ENCODE data around the gene ZDHHC1. TPM values are rescaled to one million over a fixed set of nuclear protein-coding genes. Genes with fewer than 3 reads are reported as not detected.

Gene ZDHHC1
- total RNA-seq, 1 donor from 2014 or later, result 82.7 TPM

GRCh38 chr16:67451704-67452435, 35.6 kb upstream of the ZDHHC1 start:
- H3K4me1 ChIP-seq, result peaks cover 4 to 25% of the 10 kb centered on the region in 2 donors

DNA sequence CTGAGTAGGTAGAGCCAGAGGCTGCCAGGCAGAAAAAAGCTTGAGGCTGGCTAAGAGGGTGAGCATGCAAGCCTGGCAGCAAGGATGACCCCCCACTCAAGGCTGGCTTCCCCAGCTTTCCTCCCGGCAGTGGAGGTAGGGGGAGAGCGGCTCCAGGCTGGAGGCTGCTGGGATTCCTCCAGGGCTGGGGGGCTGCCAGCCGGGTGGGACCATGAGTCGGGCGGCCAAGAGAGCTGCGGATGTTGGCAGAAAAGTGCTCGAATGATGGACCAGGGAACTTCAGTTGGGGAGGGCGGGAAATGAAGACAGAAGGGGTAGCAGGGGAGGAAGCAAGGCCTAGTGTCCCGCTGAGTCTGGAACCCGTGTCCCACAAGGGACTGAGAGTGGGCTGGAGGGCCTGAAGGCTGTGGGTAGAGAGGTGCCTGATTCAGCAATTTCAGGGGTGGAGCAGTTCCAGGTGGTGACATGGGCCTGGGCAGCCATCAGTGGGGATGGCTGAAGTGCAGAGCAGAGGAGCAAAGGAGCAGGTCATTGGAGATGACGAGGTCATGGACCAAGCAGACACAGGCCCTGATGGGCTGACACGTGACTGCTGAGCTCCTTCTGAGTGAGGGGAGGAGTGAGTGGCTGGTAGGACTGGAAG, 34.9 kb upstream of the ZDHHC1 start:
- intact Hi-C loops (cut with DNase I), result no loop called here
- no peak for TF ChIP-seq CTCF (IDR thresholded peaks at IDR 0.05)
- Histone ChIP-seq H3K27me3 (no peaks in the 10 kb centered on the region), H3K27ac (no peak overlapping the region), H3K4me1 (peaks cover 0 to 21% of the 10 kb centered on the region in 2 donors), H3K36me3 (peaks cover 27 to 38% of the 10 kb centered on the region in 2 donors), H3K9me3 (no peaks in the 10 kb centered on the region), H3K4me3 (no peak overlapping the region)
- no peak for DNase-seq (ENCODE audit: low spot score in 2 of 2)

More at GRCh38 chr16:67451704-67452435, 35.6 kb upstream of the ZDHHC1 start:
- no peaks in the 10 kb centered on the region for H3K27me3 ChIP-seq
- peaks cover 27 to 38% of the 10 kb centered on the region in 2 donors for H3K36me3 ChIP-seq
- no peak overlapping the region for H3K4me3 ChIP-seq
- H3K9me3 ChIP-seq, result no peaks in the 10 kb centered on the region
- no peak for DNase-seq (ENCODE audit: low spot score in 2 of 2)
- intact Hi-C loops (cut with DNase I), result no loop called here
- TF ChIP-seq CTCF (IDR thresholded peaks at IDR 0.05), result no peak
- H3K27ac ChIP-seq, result no peak overlapping the region

DNA sequence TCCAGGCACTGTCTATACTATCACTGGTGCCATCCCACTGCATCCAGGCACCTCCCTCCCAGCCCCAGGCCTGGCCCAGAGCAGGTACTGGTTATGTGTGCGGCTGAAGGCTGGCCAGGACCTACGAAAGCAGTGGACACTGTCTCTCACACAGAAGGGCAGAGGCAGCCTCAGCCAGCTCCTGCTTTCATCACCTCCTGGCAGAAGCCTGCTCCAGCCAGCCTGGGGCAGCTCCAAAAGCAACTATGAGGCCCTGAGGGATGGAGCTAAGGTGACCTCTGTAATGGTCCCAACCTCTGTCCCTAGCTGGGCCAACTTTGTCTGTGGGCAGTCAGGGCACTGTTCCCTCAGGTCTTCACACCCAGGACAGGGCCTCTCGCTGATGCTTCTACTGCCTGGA, 33.5 kb upstream of the ZDHHC1 start:
- intact Hi-C loops (cut with DNase I), result no loop called here
- H3K4me3 ChIP-seq, result no peak overlapping the region
- peaks cover 0 to 20% of the 10 kb centered on the region in 2 donors for H3K4me1 ChIP-seq
- H3K27ac ChIP-seq, result no peak overlapping the region
- H3K27me3 ChIP-seq, result no peaks in the 10 kb centered on the region
- H3K36me3 ChIP-seq, result peaks cover 27 to 46% of the 10 kb centered on the region in 2 donors
- no peak for TF ChIP-seq CTCF (IDR thresholded peaks at IDR 0.05)
- no peaks in the 10 kb centered on the region for H3K9me3 ChIP-seq
- no peak for DNase-seq (ENCODE audit: low spot score in 2 of 2)

GRCh38 chr16:67449336-67449735, 33.1 kb upstream of the ZDHHC1 start:
- H3K4me1 ChIP-seq, result peaks cover 0 to 20% of the 10 kb centered on the region in 2 donors
- peaks cover 27 to 48% of the 10 kb centered on the region in 2 donors for H3K36me3 ChIP-seq
- TF ChIP-seq CTCF (IDR thresholded peaks at IDR 0.05), result no peak
- no peak for DNase-seq (ENCODE audit: low spot score in 2 of 2)
- no peak overlapping the region for H3K27ac ChIP-seq
- intact Hi-C loops (cut with DNase I), result no loop called here
- H3K4me3 ChIP-seq, result no peak overlapping the region
- no peaks in the 10 kb centered on the region for H3K9me3 ChIP-seq
- no peaks in the 10 kb centered on the region for H3K27me3 ChIP-seq

DNA sequence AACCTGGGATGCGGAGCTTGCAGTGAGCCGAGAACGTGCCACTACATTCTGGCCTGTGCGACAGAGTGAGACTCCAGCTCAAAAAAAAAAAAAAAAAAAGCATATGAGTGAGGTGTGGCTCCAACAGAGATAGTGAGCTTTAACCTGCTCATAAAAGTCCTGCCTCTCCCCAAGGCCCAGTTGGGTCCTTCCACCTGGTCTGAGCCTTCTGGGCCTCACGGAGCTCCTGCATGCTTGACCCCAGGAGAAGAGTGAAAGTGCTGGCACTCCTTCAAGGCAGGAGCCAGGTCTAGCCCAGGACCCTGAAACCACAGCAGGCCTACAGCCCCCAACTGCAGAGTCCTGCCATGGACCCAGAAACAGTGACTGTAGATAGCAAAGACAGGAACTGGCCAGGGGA, 32.3 kb upstream of the ZDHHC1 start:
- DNase-seq (ENCODE audit: low spot score in 2 of 2), result no peak
- H3K27me3 ChIP-seq, result no peaks in the 10 kb centered on the region
- H3K9me3 ChIP-seq, result no peaks in the 10 kb centered on the region
- no peak for TF ChIP-seq CTCF (IDR thresholded peaks at IDR 0.05)
- intact Hi-C loops (cut with DNase I), result no loop called here
- no peak overlapping the region for H3K27ac ChIP-seq
- no peak overlapping the region for H3K4me3 ChIP-seq
- peaks cover 27 to 48% of the 10 kb centered on the region in 2 donors for H3K36me3 ChIP-seq
- H3K4me1 ChIP-seq, result peaks cover 0 to 20% of the 10 kb centered on the region in 2 donors

Measured in ascending aorta (tissue), 2 donors.